Measurements from ENCODE around the gene DYRK1B. TPM values are rescaled to one million over a fixed set of nuclear protein-coding genes. Genes with fewer than 3 reads are reported as not detected.
A peak's percentile ranks its signal among the peaks of the same experiment; 100 is the strongest.
"Not testable (repeated sequence)": the region's sequence is repeated elsewhere in the genome, so short reads cannot be mapped to it uniquely, and the experiment has no call there.

The DYRK1B gene
- 1 to 10 TPM; 7.9 to 9.1 TPM for total RNA-seq
- 15.3 TPM for polyA plus RNA-seq

DNA sequence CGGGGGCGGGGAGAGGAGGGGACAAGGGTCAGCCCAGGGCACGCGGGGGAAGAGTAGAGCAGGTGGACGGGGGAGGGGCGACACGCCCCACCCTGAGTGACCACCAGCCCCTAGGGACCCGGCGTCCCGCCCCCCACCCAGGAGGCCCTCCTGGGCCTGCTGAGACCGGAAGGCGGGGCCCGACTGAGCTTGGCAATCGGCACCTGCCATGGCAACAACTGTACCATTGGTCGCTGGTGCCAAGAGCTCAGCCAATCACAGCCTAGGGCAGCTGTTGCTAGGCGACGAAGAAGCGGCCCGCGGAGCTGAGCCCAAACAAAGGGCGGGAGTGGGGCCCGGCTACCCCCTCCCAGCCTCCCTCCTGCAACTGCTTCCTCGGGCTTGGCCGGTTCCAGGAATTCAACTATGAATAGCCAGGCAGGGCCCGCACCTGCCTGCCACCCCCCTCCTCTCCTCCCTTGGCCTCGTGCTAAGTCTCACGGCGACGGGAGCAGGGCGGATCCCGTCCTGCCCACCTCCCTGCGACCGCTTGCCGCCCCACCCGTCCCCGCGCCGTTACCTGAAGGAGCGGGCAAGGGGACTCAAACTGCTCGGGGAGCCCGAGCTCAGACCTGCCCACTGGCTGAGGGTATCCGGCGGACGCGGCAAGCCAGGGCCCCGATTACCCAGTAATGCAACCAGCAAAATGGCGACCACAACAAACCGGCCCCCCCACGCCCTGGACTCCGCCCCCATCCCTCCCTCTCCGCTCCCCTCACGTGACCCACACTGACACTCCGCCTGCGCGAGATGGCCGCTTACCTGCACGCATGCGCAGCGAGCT lies at the start of gene DYRK1B:
DYRK1B (minus strand) TSS at position 699 of the 823 bp plus-strand sequence. CDS start 2,295 bp downstream, outside the sequence.
- ChIA-PET POLR2A (interaction anchor here (0.5 to 1.7 kb wide), 10 partner anchors 9 to 501 kb away, joined by 3 to 26 read pairs (median 5); partner anchors contain the start of genes FBL, PSMC4, RPS16 and ZNF546), CTCF (interaction anchor here (1.0 to 2.1 kb wide), 6 partner anchors 9 to 137 kb away, joined by 3 to 27 read pairs (median 6); partner anchors contain the start of genes FBL and PSMC4)
- Mint-ChIP-seq H3K36me3 (peaks cover 16 to 69% (median 17%) of the 10 kb centered on the region in 3 donors), H3K27ac (peak within 1 kb of the TSS; percentile 70 to 98 (median 94)), H3K27me3 (no peaks in the 10 kb centered on the region), H3K9me3 (no peaks in the 10 kb centered on the region), H3K4me1 (peaks cover 29 to 43% (median 31%) of the 10 kb centered on the region in 3 donors), H3K4me3 (peak within 1 kb of the TSS; percentile 80 to 95 (median 85))
- Histone ChIP-seq H3K36me3 (ENCODE audit: insufficient read depth, low read length) (peaks cover 38% of the 10 kb centered on the region), H3K27ac (ENCODE audit: low read depth, low read length) (peak within 1 kb of the TSS; percentile 97), H3K9me3 (ENCODE audit: low read length) (no peaks in the 10 kb centered on the region), H3K27me3 (ENCODE audit: insufficient read depth, low read length, poor library complexity, severe bottlenecking) (no peaks in the 10 kb centered on the region), H3K4me3 (ENCODE audit: low read length) (peak within 1 kb of the TSS; percentile 96), H3K4me1 (ENCODE audit: insufficient read depth, low read length) (peaks cover 19% of the 10 kb centered on the region)
- DNase-seq = peak; percentile 97 to 99 (median 97)

GRCh38 chr19:39882645-39883044 lies 48.7 kb upstream of the DYRK1B start:
- H3K27ac ChIP-seq (ENCODE audit: low read depth, low read length); H3K4me1 Mint-ChIP-seq; H3K9me3 ChIP-seq (ENCODE audit: low read length); H3K4me1 ChIP-seq (ENCODE audit: insufficient read depth, low read length); H3K27me3 ChIP-seq (ENCODE audit: insufficient read depth, low read length, poor library complexity, severe bottlenecking); H3K4me3 ChIP-seq (ENCODE audit: low read length); H3K27me3 Mint-ChIP-seq; H3K9me3 Mint-ChIP-seq; DNase-seq; H3K36me3 Mint-ChIP-seq; POLR2A ChIA-PET; CTCF ChIA-PET; H3K4me3 Mint-ChIP-seq; H3K36me3 ChIP-seq (ENCODE audit: insufficient read depth, low read length): not testable (repeated sequence)
- peak overlapping the region in 1 of 8 donors; percentile 55 for H3K27ac Mint-ChIP-seq

DNA sequence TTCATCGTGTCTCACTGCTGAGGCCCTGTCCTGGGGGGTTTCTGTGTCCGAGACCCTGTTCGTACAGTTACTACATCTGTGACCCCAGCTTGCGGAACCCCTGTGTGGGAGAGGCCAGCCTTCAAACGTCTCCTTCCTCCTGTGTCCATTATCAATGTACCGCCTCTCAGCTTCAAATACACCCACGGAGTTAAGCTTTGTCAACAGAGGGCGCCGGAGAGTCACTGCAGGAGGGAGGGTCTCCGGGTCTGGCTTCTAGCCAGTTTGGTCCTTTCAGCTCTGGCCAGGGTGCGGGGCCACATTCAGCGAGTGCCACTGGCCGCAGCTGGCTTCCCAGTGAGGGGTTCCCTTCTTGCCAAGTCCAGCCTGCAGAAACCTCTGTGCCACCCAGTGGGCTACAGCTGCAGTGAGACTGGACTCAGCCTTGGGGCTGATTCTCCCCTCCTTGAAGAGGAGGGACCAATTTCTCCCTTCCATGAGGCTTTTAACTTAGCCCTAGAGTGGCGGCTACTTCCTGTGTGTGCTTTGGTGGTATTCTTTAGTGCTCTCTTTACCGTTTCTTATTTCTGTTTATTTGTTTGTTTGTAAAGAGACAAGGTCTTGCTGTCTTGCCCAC lies 47.6 kb upstream of the DYRK1B start:
- H3K27me3 Mint-ChIP-seq; H3K4me1 Mint-ChIP-seq; DNase-seq; H3K4me3 ChIP-seq (ENCODE audit: low read length); H3K27ac ChIP-seq (ENCODE audit: low read depth, low read length); H3K9me3 Mint-ChIP-seq; H3K36me3 Mint-ChIP-seq; POLR2A ChIA-PET; H3K27me3 ChIP-seq (ENCODE audit: insufficient read depth, low read length, poor library complexity, severe bottlenecking); H3K4me1 ChIP-seq (ENCODE audit: insufficient read depth, low read length); H3K36me3 ChIP-seq (ENCODE audit: insufficient read depth, low read length); H3K4me3 Mint-ChIP-seq; H3K9me3 ChIP-seq (ENCODE audit: low read length): not testable (repeated sequence)
- CTCF ChIA-PET = interaction anchor here (1.3 kb wide), 1 partner anchor 88 kb away, joined by 9 read pairs; no protein-coding TSS in a partner anchor
- peak overlapping the region in 2 of 8 donors; percentile 4 to 19 for H3K27ac Mint-ChIP-seq

DNA sequence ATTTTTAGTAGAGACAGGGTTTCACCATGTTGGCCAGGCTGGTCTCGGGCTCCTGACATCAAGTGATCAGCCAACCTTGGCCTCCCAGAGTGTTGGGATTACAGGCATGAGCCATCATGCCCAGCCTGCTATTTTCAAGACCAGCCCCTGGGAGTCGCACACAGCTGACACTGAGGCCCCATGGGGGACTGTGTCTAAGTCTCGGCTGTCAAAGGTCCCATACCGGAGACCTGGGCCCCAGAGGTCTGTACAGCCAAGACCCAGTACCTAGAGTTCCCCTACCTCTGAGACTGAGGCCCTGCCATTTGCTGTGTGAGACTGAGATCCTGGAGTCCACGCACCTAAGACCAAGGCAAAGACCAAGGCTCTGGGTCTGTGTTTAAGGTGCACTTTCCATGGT lies 46.3 kb upstream of the DYRK1B start:
- CTCF ChIA-PET; H3K27me3 Mint-ChIP-seq; H3K27me3 ChIP-seq (ENCODE audit: insufficient read depth, low read length, poor library complexity, severe bottlenecking); H3K4me3 ChIP-seq (ENCODE audit: low read length); H3K9me3 Mint-ChIP-seq; H3K9me3 ChIP-seq (ENCODE audit: low read length); H3K4me1 Mint-ChIP-seq; H3K27ac ChIP-seq (ENCODE audit: low read depth, low read length); H3K36me3 ChIP-seq (ENCODE audit: insufficient read depth, low read length); H3K4me1 ChIP-seq (ENCODE audit: insufficient read depth, low read length); POLR2A ChIA-PET; DNase-seq; H3K27ac Mint-ChIP-seq; H3K4me3 Mint-ChIP-seq: not testable (repeated sequence)
- peaks cover 0 to 14% (median 0%) of the 10 kb centered on the region in 3 donors for H3K36me3 Mint-ChIP-seq

DNA sequence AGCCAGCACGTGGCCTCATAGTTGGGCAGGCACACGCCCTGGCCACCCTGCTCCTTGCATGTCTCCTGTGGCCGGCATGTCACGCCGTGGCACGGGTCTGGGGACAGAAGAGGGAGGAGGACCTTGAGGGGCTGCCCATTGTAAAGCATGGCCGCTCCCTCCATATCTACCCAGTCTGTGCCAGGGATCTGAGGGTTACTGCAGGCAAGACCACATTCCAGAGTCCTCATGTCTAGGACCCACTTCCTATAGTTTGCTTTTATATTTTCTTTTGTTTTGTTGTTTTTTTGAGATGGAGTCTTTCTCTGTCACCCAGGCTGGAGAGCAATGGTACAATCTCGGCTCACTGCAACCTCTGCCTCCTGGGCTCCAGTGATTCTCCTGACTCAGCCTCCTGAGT lies 45.8 kb upstream of the DYRK1B start:
- CTCF ChIA-PET; POLR2A ChIA-PET; H3K4me1 Mint-ChIP-seq; H3K27me3 Mint-ChIP-seq; H3K36me3 ChIP-seq (ENCODE audit: insufficient read depth, low read length); H3K4me3 ChIP-seq (ENCODE audit: low read length); H3K27me3 ChIP-seq (ENCODE audit: insufficient read depth, low read length, poor library complexity, severe bottlenecking); H3K9me3 ChIP-seq (ENCODE audit: low read length); H3K27ac ChIP-seq (ENCODE audit: low read depth, low read length); H3K9me3 Mint-ChIP-seq; DNase-seq; H3K4me3 Mint-ChIP-seq; H3K27ac Mint-ChIP-seq; H3K4me1 ChIP-seq (ENCODE audit: insufficient read depth, low read length): not testable (repeated sequence)
- peaks cover 0 to 14% (median 0%) of the 10 kb centered on the region in 3 donors for H3K36me3 Mint-ChIP-seq

DNA sequence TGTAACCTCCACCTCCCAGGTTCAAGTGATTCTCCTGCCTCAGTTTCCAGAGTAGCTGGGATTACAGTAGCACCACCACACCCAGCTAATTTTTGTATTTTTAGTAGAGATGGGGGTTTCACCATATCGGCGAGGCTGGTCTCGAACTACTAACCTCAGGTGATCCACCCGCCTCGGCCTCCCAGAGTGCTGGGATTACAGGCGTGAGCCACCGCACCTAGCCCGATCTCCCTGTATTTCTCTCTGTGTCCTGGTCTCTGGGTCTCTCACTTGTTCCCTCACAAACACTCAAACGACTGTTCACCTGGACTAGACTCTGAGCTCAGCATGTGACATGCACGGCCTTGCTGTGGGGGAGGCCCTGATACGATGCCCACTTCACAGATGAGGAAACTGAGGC lies 44.9 kb upstream of the DYRK1B start:
- H3K4me3 Mint-ChIP-seq; H3K36me3 ChIP-seq (ENCODE audit: insufficient read depth, low read length); H3K27me3 Mint-ChIP-seq; H3K4me1 Mint-ChIP-seq; POLR2A ChIA-PET; CTCF ChIA-PET; H3K27ac Mint-ChIP-seq; H3K4me1 ChIP-seq (ENCODE audit: insufficient read depth, low read length); H3K9me3 ChIP-seq (ENCODE audit: low read length); H3K9me3 Mint-ChIP-seq; H3K27ac ChIP-seq (ENCODE audit: low read depth, low read length); H3K4me3 ChIP-seq (ENCODE audit: low read length); H3K27me3 ChIP-seq (ENCODE audit: insufficient read depth, low read length, poor library complexity, severe bottlenecking); DNase-seq: not testable (repeated sequence)
- H3K36me3 Mint-ChIP-seq = peaks cover 0 to 20% (median 0%) of the 10 kb centered on the region in 3 donors

- Histone ChIP-seq H3K4me1 (ENCODE audit: insufficient read depth, low read length) (no peaks in the 10 kb centered on the region), H3K9me3 (ENCODE audit: low read length) (no peaks in the 10 kb centered on the region), H3K27me3 (ENCODE audit: insufficient read depth, low read length, poor library complexity, severe bottlenecking) (no peaks in the 10 kb centered on the region), H3K4me3 (ENCODE audit: low read length) (no peak overlapping the region), H3K27ac (ENCODE audit: low read depth, low read length) (no peak overlapping the region), H3K36me3 (ENCODE audit: insufficient read depth, low read length) (no peaks in the 10 kb centered on the region)
- Mint-ChIP-seq H3K9me3 (no peaks in the 10 kb centered on the region), H3K36me3 (peaks cover 0 to 20% (median 0%) of the 10 kb centered on the region in 3 donors), H3K27me3 (no peaks in the 10 kb centered on the region), H3K4me3 (no peak overlapping the region), H3K4me1 (peaks cover 0 to 4% (median 0%) of the 10 kb centered on the region in 3 donors), H3K27ac (peak overlapping the region in 3 of 8 donors; percentile 1 to 81 (median 66))
- no peak for DNase-seq
- CTCF ChIA-PET = no interaction called here
- POLR2A ChIA-PET = no interaction called here
Measured at GRCh38 chr19:39878398-39878797, 44.4 kb upstream of the DYRK1B start.

DNA sequence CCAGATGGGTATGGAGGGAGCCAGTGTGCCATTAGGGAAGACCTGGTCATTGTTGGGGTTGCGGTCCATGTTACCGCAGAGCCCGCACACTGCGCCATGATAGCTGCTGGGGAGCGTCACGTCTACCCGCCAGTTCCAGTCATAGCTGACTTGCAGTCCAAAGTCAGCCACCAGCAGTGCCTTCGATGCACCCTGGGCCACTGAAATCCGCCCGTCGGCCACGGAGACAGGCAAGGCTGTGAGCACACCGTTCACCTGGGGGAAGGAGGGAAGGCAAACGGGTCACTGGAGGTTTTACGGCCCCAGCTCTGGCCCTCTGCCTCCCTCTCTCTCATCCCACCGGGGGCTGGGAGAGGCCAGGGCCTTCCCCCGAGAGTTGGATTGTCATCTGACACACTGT lies 44.0 kb upstream of the DYRK1B start:
- POLR2A ChIA-PET; H3K4me1 ChIP-seq (ENCODE audit: insufficient read depth, low read length); H3K27ac ChIP-seq (ENCODE audit: low read depth, low read length); H3K4me1 Mint-ChIP-seq; CTCF ChIA-PET; H3K36me3 ChIP-seq (ENCODE audit: insufficient read depth, low read length); H3K27me3 Mint-ChIP-seq; H3K4me3 ChIP-seq (ENCODE audit: low read length); H3K9me3 ChIP-seq (ENCODE audit: low read length); H3K27ac Mint-ChIP-seq; H3K9me3 Mint-ChIP-seq; H3K27me3 ChIP-seq (ENCODE audit: insufficient read depth, low read length, poor library complexity, severe bottlenecking); DNase-seq; H3K4me3 Mint-ChIP-seq: not testable (repeated sequence)
- H3K36me3 Mint-ChIP-seq = peaks cover 0 to 20% (median 0%) of the 10 kb centered on the region in 3 donors

Measured in CD8-positive, alpha-beta memory T cell (primary cell).